NCI-H526 treated with DMSO at 0.1 percent for 48 hours (cell line): ENCODE results near the gene PSMA7.
"Not testable (repeated sequence)": the region's sequence is repeated elsewhere in the genome, so short reads cannot be mapped to it uniquely, and the experiment has no call there.

Experiments
- DNase-seq: peaks from one replicate; lab custom pipeline; 2025; lab: John Stamatoyannopoulos, UW

Gene PSMA7

DNA sequence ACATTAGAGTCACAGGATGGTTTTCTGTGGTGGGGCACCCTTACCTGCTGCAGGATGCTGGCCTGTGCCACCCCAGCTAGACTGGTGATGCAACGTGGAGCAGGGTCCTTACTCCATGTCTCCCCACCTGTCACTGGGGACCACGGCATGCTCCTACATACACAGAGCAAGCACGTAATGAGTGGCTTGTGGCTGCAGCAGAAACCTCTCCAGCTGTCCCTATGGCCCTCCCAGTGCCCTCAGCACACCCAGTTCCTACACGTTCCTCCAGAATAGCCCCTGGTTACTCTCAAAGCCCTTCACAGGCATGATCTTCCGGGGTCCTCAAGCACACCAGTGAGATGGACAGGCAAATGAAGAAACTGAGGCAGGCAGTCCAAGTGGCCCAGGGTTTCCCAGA, 24.1 kb downstream of the PSMA7 start:
- no peak for DNase-seq

GRCh38 chr20:62118113-62119043, 24.8 kb downstream of the PSMA7 start:
- DNase-seq, result no peak

DNA sequence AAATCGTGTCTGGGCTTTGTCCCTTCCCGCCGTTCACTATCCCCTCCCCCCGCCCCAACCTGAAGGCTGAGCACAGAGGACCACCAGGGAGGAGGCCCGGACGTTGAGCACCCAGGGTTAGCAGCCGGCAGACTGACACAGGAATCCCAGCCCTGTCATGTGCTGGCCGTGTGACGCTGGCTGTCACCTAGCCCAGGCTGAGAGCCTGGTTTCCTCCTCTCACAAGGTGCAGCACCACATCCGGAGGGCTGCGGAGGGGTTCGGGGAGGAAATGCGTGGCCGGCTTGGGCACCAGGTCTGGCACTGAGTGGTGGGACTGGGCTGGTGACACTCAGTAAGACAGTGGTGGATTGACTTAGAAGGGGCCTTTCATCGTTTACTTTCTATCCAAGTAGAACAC, 25.5 kb downstream of the PSMA7 start:
- no peak for DNase-seq

DNA sequence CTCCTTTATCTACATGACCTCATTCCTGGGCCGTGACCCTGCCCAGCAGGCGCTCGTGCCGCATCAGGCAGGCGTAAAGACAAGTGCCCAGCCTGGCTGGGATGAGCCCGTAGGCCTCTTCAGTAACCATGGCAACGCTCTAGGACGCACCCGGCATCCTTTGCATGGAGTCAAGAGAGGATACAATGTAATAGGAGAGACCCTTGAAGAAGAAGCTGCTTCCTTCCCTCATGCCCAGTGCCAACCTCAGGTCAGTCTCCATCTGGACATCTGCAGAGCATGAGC, 25.9 kb downstream of the PSMA7 start:
- DNase-seq, result no peak

DNA sequence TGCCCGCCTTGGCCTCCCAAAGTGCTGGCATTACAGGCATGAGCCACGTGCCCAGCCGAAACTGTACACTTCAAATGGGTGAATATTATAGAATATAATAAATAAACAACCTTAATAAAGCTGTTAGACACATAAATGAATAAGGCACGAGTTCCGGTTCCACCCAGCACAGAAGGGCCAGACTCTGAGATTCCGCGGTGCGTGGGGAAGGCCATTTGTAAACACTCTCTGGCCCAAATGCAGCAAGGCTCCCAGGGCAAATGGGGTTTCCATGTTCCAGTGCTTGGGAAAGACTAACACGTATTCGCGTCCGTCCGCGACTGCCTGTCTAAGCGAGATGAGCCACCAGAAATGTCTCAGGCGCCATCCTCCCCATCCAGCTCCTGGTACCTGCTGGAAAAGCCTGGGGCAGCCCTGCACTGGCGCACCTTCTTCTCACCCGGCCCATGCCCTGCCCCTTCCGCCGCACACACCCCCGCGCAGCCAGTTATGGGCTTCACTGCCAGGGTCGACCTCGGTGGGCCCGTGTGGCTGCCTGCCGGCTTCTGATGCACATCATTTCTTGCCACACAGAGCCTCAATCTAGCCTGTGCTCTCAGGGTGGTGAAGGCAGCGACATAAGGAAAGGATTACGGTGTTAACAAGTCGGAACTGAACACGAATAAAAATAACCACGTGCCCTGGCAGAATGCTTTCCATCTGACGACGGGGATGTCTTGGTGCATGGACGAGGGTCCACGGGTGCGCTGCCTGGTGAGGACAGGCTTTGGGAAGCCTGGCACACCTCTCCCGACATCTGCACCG, 26.4 kb downstream of the PSMA7 start:
- no peak for DNase-seq

DNA sequence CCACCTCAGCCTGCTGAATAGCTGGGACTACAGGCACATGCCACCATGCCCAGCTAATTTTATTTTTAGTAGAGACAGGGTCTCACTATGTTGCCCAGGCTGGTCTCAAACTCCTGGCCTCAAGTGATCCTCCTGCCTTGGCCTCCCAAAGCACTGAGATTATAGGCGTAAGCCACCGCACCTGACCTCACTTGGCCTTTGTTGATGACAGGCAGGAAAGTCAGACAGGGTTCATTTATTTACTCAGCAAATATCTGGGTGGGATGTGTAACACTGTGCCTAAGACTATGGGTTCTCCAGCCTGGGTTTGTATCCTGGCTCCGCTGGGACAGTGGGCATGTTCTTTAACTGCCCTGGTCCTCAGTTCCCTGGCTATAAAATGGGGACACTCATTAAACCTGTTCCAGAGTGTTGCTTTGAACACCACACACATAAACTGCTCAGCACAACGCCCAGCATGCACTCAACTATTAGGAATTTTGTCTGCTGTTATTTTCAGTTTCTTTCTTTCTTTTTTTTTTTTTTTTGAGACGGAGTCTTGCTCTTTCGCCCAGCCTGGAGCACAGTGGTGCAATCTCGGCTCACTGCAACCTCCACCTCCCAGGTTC, 27.3 kb downstream of the PSMA7 start:
- not testable (repeated sequence) for DNase-seq

DNA sequence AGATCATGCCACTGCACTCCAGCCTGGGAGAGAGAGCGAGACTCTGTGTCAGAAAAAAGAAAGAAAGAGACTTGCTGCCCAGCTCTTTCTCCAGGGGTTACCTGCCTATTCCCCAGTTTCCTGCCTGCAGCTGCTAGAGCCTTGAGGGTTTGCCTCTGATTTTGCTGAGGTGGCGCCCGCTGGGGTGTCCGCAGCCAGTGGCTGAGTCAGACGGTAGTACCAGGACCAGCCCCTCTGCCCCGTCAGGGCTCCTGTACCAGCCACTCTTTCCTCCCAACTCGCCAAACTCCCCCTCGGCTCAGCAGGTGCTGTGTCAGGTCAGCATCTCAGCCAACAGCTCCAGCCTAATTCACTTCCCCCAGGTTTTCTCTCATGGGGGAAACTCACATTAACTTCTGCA, 28.3 kb downstream of the PSMA7 start:
- no peak for DNase-seq

GRCh38 chr20:62112368-62112767, 30.8 kb downstream of the PSMA7 start:
- DNase-seq, result no peak

DNA sequence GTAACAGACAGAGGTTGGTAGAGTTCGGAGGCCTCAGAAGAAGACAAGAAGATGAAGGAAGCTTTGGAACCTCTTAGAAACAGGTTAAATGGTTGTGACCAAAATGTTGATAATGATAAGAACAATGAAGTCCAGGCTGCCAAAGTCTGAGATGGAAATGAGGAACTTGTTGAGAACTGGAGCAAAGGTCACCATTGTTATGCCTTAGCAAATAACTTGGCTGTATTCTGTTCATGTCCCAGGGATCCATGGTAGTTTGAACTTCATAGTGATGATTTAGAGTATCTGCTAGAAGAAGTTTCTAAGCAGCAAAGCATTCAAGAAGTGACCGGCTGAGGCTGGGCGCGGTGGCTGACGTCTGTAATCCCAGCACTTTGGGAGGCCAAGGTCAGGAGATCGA, 32.0 kb downstream of the PSMA7 start:
- no peak for DNase-seq

DNA sequence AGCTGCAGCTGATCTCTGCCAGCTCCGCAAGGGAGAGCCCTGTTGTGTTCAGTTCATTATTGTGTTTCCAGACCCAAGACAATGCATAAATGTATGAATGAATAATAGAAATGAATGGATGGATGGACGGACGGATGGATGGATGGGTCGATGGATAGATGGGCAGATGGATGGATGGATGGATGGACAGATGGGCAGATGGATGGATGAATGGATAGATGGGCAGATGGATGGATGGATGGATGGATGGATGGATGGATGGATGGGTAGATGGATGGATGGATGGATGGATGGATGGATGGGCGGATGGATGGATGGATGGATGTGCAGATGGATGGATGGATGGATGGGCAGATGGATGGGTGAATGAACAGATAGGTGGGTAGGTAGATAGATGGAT, 37.6 kb downstream of the PSMA7 start:
- no peak for DNase-seq

DNA sequence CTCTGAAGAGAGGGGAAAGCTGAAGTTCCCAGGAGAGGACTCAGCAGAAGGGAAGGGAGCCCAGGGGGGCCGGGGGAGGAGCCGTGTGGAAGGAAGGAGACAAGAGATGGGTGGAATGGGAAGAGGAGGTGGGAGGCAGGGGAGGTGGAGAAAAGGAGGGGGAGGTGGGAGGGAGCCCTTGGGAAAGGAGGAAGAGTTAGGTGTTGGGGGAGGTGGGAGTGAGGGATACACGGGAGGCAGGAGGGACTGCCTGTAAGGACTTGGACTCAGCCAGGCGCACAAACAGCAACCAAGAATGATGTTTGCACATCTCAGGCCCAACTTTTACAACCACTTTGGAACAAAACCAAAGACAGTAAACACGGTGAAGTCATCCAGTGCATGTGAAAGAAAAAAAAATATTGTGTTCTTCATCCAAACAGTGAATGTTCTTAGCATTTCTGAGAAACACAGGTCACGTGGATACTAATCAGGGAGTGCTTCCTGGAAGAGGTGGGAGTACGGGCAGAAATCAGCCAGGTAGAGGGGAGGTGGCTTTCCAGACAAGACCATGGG, 38.3 kb downstream of the PSMA7 start:
- no peak for DNase-seq

DNA sequence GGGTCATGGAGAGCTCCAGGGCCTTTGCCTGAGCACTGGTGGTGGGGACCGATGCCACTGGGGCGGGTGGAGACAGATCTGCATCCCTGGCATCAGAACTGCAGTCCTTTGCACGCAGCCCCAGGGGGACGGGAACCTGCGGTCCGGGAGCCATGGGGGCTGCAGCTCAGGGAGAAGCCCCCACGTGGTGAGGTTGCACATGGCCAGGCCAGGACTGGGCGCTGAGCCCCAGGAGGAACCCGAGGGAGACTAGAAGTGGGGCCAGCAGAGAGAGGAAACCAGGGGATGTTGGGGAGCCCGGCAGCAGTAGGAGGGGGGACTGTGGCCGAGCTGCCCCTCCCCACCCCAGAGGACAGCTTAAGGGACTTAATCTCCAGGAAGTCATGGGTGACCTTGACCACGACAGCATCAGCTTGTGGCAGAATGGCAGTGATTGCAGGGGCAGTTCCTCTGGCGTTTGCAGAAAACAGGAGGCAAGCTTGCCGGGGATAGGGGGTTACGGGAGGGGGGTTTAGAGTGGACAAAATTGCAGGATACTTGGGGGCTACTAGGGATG, 38.9 kb downstream of the PSMA7 start:
- no peak for DNase-seq

- DNase-seq, result no peak
Measured at GRCh38 chr20:62103508-62104233, 39.5 kb downstream of the PSMA7 start.

DNA sequence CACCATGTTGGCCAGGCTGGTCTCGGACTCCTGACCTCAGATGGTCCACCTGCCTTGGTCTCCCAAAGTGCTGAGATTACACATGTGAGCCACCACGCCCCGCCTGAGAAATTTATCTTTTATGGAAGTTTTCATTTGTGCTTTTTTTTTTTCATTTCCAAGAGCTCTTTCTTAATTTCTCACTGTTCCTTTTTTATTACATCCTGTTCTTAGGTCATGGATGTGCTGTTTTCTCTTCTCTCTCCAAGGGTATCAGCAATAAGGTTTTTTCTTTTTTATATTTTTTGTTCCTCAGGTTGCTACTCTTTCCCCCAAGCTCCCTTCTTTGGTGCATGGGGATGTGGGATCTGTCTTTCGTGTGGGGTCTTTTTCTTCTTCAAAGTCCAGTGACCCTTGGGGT, 42.1 kb downstream of the PSMA7 start:
- DNase-seq, result no peak

- no peak for DNase-seq
Measured at GRCh38 chr20:62097881-62098407, 45.2 kb downstream of the PSMA7 start.

GRCh38 chr20:62096421-62097380, 46.5 kb downstream of the PSMA7 start:
- no peak for DNase-seq

- DNase-seq, result no peak
Measured at GRCh38 chr20:62089393-62089792, 53.8 kb downstream of the PSMA7 start.

GRCh38 chr20:62088258-62089127, 54.7 kb downstream of the PSMA7 start:
- no peak for DNase-seq

DNA sequence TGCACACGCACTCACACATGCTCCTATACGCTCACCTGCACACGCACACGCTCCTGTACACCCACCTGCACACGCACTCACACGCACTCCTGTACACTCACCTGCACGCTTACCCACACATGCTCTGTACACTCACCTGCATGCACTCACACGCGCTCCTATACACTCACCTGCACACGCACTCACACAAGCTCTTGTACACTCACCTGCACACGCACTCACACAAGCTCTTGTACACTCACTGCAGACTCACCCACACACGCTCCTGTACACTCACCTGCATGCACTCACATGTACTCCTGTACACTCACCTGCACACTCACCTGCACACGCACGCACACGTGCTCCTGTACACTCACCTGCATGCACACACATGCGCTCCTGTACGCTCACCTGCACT, 55.6 kb downstream of the PSMA7 start:
- DNase-seq, result no peak
